GM18511 (cell line): ENCODE data around the gene EXOC6B.
A peak's percentile ranks its signal among the peaks of the same experiment; 100 is the strongest.

ENCODE experiments used
- ATAC-seq: cut with Tn5 transposase; IDR thresholded peaks from one replicate; pipeline ENCODE4 v1.9.1; 2021; ENCODE audit warnings: mild to moderate bottlenecking, moderate library complexity; ENCODE audit not compliant: unreplicated experiment

EXOC6B gene

DNA sequence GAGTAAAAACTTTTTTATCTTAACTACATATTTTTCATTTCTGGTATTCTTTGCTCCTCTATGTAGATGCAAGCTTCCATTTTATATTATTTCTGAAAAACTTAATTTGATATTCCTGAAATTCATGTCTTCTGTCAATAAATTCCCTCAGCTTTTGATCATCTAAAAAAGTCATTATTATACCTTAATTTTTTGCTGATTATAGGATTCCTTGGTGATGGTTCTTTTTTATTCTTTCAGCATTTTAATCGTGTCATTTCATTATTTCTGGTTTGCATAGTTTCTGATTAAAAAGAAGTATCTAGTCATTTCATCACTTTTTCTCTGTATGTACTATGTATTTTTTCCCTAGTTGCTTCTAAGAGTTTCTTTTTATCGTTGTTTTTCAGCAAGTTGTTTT, 436.4 kb downstream of the EXOC6B start:
- ATAC-seq = no peak

DNA sequence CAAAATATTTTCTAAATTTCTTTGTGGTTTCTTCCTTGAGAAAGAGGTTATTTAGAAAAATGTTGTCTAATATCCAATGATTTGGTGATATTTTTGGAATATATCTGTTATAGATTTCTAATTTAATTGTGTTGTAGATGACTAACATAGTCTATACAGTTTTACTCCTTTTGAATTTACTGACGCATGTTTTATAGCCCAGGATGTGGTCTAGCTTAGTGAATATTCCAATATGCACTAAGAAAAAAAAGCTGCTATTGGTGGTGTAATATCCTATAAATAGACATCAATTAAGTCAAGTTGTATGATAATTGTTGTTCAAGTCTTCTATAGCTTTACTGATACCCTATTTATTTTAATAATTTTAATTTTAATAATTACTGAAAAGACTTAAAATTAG, 437.6 kb downstream of the EXOC6B start:
- no peak for ATAC-seq

DNA sequence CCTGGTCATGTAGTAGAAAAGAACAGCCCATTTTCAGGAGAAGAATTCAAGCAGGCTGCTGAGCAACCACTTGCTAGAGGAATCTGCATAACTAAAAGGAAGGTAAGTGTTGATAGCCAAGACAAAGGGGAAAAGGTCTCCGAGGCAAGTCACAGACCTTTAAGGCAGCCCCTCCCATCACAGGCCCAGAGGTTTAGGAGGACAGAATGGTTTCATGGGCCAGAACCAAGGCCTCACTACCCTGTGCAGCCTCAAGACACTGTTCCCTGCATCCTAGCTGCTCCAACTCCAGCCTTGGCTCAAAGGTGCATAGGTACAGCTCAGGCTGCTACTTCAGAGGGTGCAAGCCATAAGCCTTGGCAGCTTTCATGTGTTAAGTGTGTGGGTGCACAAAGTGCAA, 439.5 kb downstream of the EXOC6B start:
- ATAC-seq = no peak

DNA sequence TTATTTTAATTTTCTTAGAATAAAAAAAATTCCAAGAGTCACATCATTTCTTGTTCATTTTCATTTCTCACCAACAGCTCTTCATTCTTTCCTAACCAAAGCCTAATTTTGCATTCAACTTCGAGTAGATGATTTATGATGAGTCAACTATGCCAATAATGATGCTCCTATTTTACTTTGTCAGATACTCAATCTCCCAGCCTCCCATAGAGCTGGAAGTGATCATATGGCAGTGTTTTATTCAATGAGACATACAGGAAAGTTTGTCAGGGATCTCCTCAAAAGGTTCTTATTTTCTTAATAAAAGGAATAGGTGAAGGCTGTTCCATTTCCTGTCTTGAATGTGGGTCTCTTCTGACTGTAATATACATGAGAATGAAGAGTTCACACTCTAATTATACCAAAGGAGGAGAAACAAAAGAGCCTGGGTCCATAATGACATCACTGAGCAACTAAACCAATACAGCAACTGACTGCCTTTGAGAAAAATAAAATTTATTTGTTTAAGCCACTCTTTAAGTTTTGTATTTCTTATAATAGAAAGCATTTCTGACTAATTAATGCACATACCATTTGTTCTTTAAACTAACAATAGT, 447.0 kb downstream of the EXOC6B start:
- no peak for ATAC-seq

DNA sequence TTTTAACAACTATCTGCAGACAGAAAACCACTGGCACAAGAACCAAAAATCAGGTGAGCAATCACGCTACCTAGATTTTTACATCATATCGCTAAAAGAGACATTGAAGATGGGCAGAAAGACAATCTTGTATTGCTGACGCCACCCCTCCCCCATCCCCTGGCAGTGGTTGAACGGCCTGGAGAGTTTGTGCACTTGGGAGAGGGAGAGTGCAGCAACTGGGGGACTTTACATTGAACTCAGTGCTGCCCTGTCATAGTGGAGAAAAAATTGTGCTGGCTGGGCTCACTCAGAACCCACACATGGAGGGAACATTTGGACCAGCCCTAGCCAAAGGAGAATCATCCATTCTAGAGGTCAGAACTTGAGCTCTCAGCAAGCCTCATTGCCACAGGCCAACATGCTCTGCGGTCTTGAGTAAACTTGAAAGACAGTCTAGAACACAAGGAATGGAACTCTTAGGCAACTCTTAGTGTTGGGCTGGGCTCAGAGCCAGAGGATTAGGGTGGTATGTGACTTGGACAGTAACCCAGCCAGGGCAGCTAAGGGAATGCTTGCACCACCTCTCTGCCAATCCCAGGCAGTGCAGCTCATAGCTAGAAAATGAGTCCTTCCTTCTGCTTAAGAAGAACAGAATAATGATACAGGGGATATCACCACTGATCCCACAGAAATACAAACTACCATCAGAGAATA, 458.2 kb downstream of the EXOC6B start:
- ATAC-seq = no peak

DNA sequence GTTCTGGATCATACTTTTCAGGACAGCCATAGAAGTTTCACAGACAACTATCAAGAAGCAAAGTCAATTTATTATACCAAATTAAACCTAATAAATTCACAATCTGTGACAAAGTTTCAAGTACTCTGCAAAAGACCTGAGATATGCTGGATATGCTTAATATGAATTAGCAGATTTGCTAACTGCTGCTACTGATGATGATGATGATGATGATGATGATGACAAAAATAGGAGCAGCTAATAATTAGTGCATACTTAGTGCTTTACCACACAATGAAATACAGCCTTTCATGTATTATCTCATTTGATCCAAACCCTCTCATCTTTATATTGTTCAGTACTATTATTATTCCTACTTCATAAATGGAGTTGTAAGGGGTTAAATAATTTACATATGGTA, 462.4 kb downstream of the EXOC6B start:
- ATAC-seq = no peak

- no peak for ATAC-seq
Measured at GRCh38 chr2:72362733-72363132, 463.1 kb downstream of the EXOC6B start.

DNA sequence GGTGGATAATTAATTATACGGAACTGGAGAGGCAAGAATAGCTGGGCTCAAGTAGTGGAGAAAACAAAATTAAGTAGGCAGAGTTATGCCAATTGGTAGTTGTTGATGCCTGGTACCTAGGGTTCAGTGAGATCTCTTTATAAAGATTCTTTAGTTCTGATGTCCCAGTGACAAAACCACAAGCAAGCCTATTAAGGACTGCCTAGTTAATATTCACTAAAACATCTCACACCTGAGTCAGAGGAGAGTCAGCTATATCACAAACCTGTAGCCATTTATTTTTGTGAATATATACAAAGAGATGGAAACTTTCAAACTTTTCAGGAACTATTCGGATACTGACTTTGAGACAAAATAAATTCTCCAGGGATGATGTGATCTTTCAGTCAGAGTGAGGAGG, 464.3 kb downstream of the EXOC6B start:
- ATAC-seq = no peak

DNA sequence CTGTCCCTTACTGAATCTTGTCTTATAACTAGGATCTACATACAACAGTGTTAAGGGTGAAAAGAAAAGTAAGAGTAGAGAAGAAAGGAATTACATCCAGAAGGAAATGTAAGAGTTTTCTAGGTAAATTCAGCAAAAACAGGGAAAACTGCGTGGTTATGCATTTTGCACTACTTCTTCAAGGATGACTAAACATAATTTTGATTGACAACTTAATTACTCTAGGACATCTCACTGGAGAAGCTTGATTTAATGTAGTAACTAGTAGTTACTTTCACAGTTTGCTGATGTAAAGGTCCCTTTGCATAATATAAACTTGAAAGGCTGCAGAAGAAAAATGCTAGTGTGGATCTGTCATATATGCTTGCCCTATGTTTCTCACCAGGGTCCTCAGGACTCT, 464.8 kb downstream of the EXOC6B start:
- ATAC-seq = no peak

DNA sequence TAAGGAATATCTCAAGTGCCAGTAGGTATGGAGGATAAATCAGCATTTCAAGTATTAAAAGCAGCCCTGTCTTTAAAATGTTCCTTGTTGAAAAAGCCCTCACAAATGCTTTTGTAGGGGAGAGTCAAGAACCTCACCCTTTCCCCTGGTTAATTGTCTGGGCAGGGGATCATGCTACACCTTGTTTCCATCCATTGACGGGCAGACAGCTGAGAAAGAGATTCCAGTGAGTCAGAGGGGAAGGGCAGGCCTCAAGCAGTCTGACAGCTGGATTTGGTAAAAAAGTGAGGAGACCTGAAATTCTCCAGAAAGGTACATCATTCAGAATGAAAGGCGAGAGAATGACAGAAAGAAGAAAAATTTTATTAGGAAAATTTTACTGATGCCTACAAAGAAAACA, 475.0 kb downstream of the EXOC6B start:
- no peak for ATAC-seq

- no peak for ATAC-seq
Measured at GRCh38 chr2:72349016-72349415, 476.8 kb downstream of the EXOC6B start.

- no peak for ATAC-seq
Measured at GRCh38 chr2:72347081-72347480, 478.8 kb downstream of the EXOC6B start.

GRCh38 chr2:72341639-72342038, 484.2 kb downstream of the EXOC6B start:
- no peak for ATAC-seq

DNA sequence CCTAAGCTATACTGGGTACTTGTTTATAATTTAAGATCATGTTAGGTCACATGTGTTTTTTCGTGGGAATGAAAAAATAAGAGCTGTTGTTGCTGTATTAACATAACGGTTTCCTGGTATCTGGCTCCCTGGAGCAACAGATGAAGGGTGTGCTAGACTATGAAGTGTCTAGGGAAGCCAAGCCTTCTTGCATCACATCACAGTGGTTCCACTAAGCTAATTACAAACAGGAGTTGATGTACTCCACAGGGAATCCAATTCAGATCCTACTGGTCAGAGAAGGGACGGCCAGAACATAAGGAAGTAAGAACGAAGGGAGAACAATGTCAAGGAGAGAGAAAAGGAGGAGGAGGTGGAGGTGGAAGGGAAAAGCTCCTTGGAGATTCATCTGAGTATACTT, 485.2 kb downstream of the EXOC6B start:
- ATAC-seq = no peak

DNA sequence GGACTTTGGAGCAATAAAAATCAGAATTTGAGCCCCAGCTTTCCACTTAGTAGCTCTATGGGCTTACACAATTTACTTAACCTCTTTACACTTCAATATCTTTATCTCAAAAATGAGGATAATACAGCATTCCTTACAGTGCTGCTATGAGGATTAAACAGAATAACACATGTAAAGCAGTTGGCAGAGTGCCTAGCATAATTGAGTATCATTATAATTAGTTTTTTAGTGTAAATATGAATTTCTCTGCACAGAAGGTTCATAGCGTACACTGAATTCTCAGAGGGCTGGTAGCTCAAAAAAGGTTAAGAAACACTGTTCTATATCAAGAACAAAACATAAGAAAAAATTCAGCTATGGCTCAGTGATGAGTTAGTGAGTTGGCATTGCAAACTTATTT, 487.8 kb downstream of the EXOC6B start:
- no peak for ATAC-seq

- ATAC-seq = no peak
Measured at GRCh38 chr2:72332720-72333119, 493.1 kb downstream of the EXOC6B start.

DNA sequence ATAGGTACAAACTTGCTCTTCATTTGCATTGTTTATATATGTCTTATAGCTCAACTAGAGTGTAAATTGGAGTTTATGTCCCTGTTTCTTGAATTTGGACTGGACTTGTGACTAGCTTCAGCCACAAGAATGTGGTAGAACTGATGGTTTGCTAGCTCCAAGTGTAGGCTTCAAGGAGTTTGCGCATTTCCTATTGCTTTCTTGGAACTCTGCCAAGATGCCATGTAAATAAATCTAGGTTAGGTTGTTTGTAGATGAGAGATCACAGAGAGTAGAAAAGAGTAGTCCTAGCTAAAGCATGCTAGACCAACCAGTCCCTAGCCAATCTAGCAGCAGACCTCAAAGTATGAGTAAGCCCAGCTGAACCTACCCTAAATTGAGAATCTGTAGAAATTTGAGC, 495.2 kb downstream of the EXOC6B start:
- no peak for ATAC-seq

- ATAC-seq = no peak
Measured at GRCh38 chr2:72326759-72327158, 499.1 kb downstream of the EXOC6B start.

- ATAC-seq = peak; percentile 77
Measured at GRCh38 chr2:72325592-72326422, 500.0 kb downstream of the EXOC6B start.

GRCh38 chr2:72316774-72317173, 509.1 kb downstream of the EXOC6B start:
- ATAC-seq = no peak

DNA sequence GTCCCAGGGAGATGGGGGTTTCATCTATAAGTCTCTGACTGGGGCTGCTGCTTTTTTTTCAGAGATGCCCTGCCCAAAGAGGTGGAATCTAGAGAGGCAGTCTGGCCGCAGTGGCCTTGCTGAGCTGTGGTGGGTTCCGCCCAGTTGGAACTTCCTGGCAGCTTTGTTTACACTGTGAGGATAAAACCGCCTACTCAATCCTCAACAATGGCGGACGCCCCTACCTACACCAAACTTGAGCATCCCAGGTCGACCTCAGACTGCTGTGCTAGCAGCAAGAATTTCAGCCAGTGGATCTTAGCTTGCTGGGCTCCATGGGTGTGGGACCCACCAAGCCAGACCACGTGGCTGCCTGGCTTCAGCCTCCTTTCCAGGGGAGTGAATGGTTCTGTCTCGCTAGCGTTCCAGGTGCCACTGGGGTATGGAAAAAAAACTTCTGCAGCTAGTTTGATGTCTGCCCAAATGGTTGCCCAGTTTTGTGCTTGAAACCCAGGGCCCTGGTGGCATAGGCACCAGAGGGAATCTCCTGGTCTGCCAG, 525.6 kb downstream of the EXOC6B start:
- ATAC-seq = no peak

GRCh38 chr2:72293620-72294019, 532.2 kb downstream of the EXOC6B start:
- ATAC-seq = no peak
